Thoracic aorta (tissue), 2 donors: ENCODE results near the gene TAF9. TPM values are rescaled to one million over a fixed set of nuclear protein-coding genes. Genes with fewer than 3 reads are reported as not detected.

Source experiments
- ATAC-seq: fragments of 150-250 bp; one replicate; pipeline ENCODE4 v1.8.0; 2017; ENCODE audit warnings: low read depth; ENCODE audit not compliant: insufficient number of reproducible peaks, low FRiP score
- DNase-seq: peaks from one replicate; pipeline ENCODE4 v3.0.0-alpha.2; 2020; ENCODE audit warnings: low spot score
- H3K27ac ChIP-seq, 2 donors: fragments of 200-600 bp; sonication (generic); 1 replicate in 1 of 2; 2 replicates in 1 of 2; pipeline ENCODE4 v1.5.1; 2016; ENCODE audit warnings: mild to moderate bottlenecking in 2 of 2, moderate library complexity in 2 of 2
- H3K27me3 ChIP-seq: fragments of 200-600 bp; sonication (generic); replicated peaks from 2 replicates; pipeline ENCODE4 v1.6.0; 2016; ENCODE audit warnings: mild to moderate bottlenecking; ENCODE audit not compliant: insufficient read depth
- H3K36me3 ChIP-seq: fragments of 200-600 bp; sonication (generic); one replicate; pipeline ENCODE4 v1.5.1; 2016
- H3K4me1 ChIP-seq, 2 donors: fragments of 200-600 bp; sonication (generic); 1 replicate in 1 of 2; 2 replicates in 1 of 2; pipeline versions ENCODE4 v1.5.1 to v1.6.0; 2016; ENCODE audit warnings: low read depth in 2 of 2, mild to moderate bottlenecking in 1 of 2; ENCODE audit not compliant: control insufficient read depth in 1 of 2
- H3K4me3 ChIP-seq: fragments of 200-600 bp; sonication (generic); 2 replicates; pipeline ENCODE4 v1.5.1; 2016; ENCODE audit warnings: mild to moderate bottlenecking
- H3K9me3 ChIP-seq: fragments of 200-600 bp; sonication (generic); 2 replicates; pipeline ENCODE4 v1.5.1; 2016
- total RNA-seq, 2 donors: library from RNA; depleted of rRNA; stranded (reverse); fragments of >200 nt; gene quantifications; one replicate each; pipeline versions ENCODE4 v1.1.0 to v1.2.3, GENCODE V29; 2016
- TF ChIP-seq, protein P1 (sequence below): fragments of 200-600 bp; sonication (generic); IDR thresholded peaks from one replicate; pipeline ENCODE4 v1.5.1; 2019; ENCODE audit warnings: antibody characterized with exemption

The TAF9 gene, protein sequence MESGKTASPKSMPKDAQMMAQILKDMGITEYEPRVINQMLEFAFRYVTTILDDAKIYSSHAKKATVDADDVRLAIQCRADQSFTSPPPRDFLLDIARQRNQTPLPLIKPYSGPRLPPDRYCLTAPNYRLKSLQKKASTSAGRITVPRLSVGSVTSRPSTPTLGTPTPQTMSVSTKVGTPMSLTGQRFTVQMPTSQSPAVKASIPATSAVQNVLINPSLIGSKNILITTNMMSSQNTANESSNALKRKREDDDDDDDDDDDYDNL
- 10 to 100 TPM in 1 of 2 donors, 1 to 10 TPM in 1; 7.9 to 40.8 TPM for total RNA-seq

DNA sequence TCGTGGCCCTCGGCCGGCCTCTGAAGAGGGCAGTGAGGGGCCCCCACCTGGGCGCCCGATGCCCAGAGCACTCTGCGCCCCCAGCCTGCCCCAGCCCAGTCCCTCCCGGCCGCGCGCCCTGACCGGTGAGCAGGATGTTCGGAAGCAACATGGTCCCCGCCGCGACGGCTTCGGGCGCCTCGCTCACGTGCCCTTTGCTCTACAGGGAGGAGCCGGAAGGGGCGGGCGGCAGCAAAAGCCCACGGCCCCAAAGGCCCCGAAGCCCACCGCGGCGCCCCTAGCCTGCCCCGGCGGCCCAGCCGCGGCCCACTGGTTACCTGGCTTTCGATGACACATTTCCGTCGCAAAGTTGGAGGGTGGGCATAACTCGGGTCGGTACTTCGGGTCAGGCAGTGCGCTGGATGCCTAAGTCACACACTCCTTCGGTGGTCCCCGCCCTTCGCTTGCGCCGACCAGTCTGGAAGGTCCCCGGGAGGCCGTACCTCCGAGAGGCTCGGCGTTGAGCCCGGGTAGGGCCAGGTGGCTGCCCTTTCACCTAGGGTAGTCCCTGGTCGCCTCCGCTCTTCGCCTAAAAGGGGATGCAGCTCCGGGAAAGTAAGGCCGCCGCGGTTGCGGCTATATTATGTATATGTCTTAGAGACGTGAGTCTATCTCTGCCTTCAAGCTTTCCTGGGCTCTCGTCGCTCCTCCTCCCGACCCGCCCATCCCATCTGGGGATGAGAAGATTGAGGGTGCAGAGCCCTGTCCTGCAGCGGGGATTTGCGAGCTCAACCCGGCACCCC lies at the start of gene TAF9, which contains the start of the genes AK6 and RAD17:
Gene TAF9 (minus strand): TSS at position 181 of the 782 bp plus-strand sequence. CDS start 3,783 bp downstream, outside the sequence.
Gene AK6 (minus strand): TSS at position 181 of the 782 bp plus-strand sequence. CDS start 30 bp downstream, at position 151.
Gene RAD17 (plus strand): TSS at position 479 of the 782 bp plus-strand sequence. CDS start 2,391 bp downstream, outside the sequence.
- ATAC-seq: peak; percentile 93
- peak within 1 kb of the TSS; percentile 87 to 98 for H3K27ac ChIP-seq
- H3K27me3 ChIP-seq: no peaks in the 10 kb centered on the region
- H3K4me1 ChIP-seq: peaks cover 19 to 24% of the 10 kb centered on the region in 2 donors
- H3K36me3 ChIP-seq: no peaks in the 10 kb centered on the region
- H3K4me3 ChIP-seq: peak within 1 kb of the TSS; percentile 94
- peak; percentile 68 for DNase-seq
- TF ChIP-seq, protein P1, sequence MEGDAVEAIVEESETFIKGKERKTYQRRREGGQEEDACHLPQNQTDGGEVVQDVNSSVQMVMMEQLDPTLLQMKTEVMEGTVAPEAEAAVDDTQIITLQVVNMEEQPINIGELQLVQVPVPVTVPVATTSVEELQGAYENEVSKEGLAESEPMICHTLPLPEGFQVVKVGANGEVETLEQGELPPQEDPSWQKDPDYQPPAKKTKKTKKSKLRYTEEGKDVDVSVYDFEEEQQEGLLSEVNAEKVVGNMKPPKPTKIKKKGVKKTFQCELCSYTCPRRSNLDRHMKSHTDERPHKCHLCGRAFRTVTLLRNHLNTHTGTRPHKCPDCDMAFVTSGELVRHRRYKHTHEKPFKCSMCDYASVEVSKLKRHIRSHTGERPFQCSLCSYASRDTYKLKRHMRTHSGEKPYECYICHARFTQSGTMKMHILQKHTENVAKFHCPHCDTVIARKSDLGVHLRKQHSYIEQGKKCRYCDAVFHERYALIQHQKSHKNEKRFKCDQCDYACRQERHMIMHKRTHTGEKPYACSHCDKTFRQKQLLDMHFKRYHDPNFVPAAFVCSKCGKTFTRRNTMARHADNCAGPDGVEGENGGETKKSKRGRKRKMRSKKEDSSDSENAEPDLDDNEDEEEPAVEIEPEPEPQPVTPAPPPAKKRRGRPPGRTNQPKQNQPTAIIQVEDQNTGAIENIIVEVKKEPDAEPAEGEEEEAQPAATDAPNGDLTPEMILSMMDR: no peak
- no peaks in the 10 kb centered on the region for H3K9me3 ChIP-seq

DNA sequence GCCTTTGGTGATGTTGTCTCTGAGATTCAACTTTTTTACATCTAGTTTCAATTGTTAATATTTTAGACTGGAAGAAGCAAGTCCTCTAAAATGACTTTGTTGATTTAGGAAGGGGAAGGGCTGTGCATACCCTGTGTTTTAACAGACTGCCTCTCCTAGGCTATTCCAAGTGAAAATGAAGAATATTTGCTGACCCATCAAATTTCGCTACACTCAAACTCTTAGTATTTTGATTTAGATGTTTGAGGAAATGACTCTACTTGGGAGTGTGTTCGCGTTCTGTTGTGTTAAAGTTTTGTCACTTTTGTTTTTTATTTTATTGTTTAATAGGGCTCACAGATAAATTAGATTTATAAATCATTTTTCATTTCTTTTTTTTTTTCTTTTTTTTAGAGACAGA lies 49.2 kb upstream of the TAF9 start:
- DNase-seq (no peak), ATAC-seq (no peak)
- TF ChIP-seq, protein P1: no peak
- Histone ChIP-seq H3K27ac (no peak overlapping the region), H3K9me3 (no peaks in the 10 kb centered on the region), H3K27me3 (no peaks in the 10 kb centered on the region), H3K4me3 (no peak overlapping the region), H3K36me3 (peaks cover 6% of the 10 kb centered on the region), H3K4me1 (no peaks in the 10 kb centered on the region)

DNA sequence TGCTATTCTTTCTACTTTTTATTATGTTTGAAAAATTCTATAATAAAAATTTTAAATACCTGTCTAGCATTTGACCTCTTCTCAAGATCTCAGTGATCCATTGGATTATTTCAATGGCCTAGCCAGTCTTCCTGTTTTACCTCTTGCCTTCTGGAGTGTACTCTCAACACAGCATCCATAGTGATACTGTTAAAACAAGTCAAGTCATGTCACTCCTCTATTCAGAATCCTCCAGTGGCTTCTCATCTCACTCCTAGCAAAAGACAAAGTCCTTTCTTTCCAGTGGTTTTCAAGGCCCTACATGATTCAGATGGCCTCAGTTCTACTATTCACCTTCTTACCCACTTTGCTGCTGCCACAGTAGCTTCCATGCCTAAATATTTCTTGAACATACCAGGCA lies 47.4 kb upstream of the TAF9 start:
- DNase-seq (no peak), ATAC-seq (no peak)

DNA sequence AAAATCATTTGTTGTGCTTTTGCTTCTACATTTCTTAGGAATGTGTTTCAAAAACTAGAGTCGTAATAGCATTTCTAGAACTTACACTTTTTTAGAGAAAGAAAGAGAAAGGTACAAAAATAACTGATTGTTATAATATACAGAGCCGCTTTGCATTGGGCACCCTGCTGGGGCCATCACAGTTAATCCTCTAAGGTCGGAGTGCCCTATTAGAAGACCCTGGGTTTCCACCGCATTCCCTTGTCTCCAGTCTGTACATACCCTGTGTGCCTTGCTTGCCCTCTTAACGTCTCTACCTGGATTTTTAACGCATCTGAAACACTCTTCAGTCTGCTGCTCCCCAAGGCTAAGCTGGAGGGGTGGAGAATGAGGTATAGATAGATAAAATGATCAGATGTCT lies 46.9 kb upstream of the TAF9 start:
- DNase-seq: no peak
- no peak for ATAC-seq
- Histone ChIP-seq H3K9me3 (no peaks in the 10 kb centered on the region), H3K4me1 (no peaks in the 10 kb centered on the region), H3K36me3 (peaks cover 6% of the 10 kb centered on the region), H3K27ac (no peak overlapping the region), H3K27me3 (no peaks in the 10 kb centered on the region), H3K4me3 (no peak overlapping the region)
- TF ChIP-seq, protein P1: no peak

More for the DNA sequence above, 47.4 kb upstream of the TAF9 start:
- H3K27me3 ChIP-seq: no peaks in the 10 kb centered on the region
- peaks cover 6% of the 10 kb centered on the region for H3K36me3 ChIP-seq
- TF ChIP-seq, protein P1: no peak
- H3K9me3 ChIP-seq: no peaks in the 10 kb centered on the region
- no peak overlapping the region for H3K27ac ChIP-seq
- no peaks in the 10 kb centered on the region for H3K4me1 ChIP-seq
- no peak overlapping the region for H3K4me3 ChIP-seq

DNA sequence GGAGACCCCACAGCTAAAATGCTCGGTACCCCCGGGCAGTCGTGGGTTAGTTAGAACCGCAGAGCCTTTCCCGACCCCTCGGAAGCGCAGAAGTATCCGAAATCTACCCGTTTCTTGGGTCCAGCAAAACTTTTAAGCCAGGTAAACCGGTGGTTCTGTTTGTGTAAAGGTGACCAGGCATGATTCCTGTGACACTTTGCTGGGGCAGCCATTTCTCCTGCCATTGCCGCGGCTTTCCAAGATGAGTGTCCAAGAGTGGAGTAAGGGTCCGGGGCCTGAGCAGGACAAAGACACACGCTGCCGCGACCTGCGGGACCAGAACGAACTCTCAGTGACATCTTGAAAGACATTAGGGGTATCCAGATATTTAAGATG lies 46.3 kb upstream of the TAF9 start:
- Histone ChIP-seq H3K9me3 (no peaks in the 10 kb centered on the region), H3K4me1 (no peaks in the 10 kb centered on the region), H3K27me3 (no peaks in the 10 kb centered on the region), H3K4me3 (peak overlapping the region; percentile 81), H3K27ac (no peak overlapping the region), H3K36me3 (peaks cover 6% of the 10 kb centered on the region)
- DNase-seq (no peak), ATAC-seq (no peak)
- TF ChIP-seq, protein P1: no peak
